GM23248 (cell line): Measurements from ENCODE around the gene FAM174C. TPM values are rescaled to one million over a fixed set of nuclear protein-coding genes. Genes with fewer than 3 reads are reported as not detected.

Experiments used
- DNase-seq: peaks from one replicate; pipeline ENCODE4 v3.0.0-alpha.2; 2015
- H2AFZ ChIP-seq: fragments of 200-600 bp; sonication (generic); 2 replicates; pipeline ENCODE4 v1.6.1; 2016; ENCODE audit warnings: antibody characterized with exemption
- H3F3A ChIP-seq: fragments of 200-600 bp; sonication (generic); 2 replicates; pipeline ENCODE4 v1.6.1; 2016; ENCODE audit warnings: mild to moderate bottlenecking, antibody characterized with exemption, mixed run types; ENCODE audit not compliant: insufficient read depth
- H3K27ac ChIP-seq: fragments of 200-600 bp; sonication (generic); 2 replicates; pipeline ENCODE4 v1.5.1; 2016; ENCODE audit warnings: mild to moderate bottlenecking
- H3K27me3 ChIP-seq: fragments of 200-600 bp; sonication (generic); replicated peaks from 2 replicates; pipeline ENCODE4 v1.6.1; 2016; ENCODE audit warnings: mild to moderate bottlenecking; ENCODE audit not compliant: insufficient read depth
- H3K36me3 ChIP-seq: fragments of 200-600 bp; sonication (generic); 2 replicates; pipeline ENCODE4 v1.6.1; 2016; ENCODE audit warnings: low read depth, mild to moderate bottlenecking
- H3K4me1 ChIP-seq: fragments of 200-600 bp; sonication (generic); 2 replicates; pipeline ENCODE4 v1.6.1; 2016; ENCODE audit warnings: mild to moderate bottlenecking; ENCODE audit not compliant: insufficient read depth
- H3K4me2 ChIP-seq: fragments of 200-600 bp; sonication (generic); one replicate; pipeline ENCODE4 v1.6.1; 2016; ENCODE audit warnings: mild to moderate bottlenecking; ENCODE audit not compliant: unreplicated experiment
- H3K4me3 ChIP-seq: fragments of 200-600 bp; sonication (generic); 2 replicates; pipeline ENCODE4 v1.5.1; 2016; ENCODE audit warnings: mild to moderate bottlenecking
- H3K79me2 ChIP-seq: fragments of 200-600 bp; sonication (generic); 2 replicates; pipeline ENCODE4 v1.6.1; 2016; ENCODE audit warnings: mild to moderate bottlenecking; ENCODE audit not compliant: insufficient read depth
- H3K9ac ChIP-seq: fragments of 200-600 bp; sonication (generic); 2 replicates; pipeline ENCODE4 v1.6.1; 2016; ENCODE audit warnings: mild to moderate bottlenecking
- H3K9me2 ChIP-seq: fragments of 200-600 bp; sonication (generic); 2 replicates; pipeline ENCODE4 v1.6.1; 2016; ENCODE audit warnings: mixed run types, mild to moderate bottlenecking, moderate library complexity; ENCODE audit not compliant: insufficient read depth
- H3K9me3 ChIP-seq: fragments of 200-600 bp; sonication (generic); one replicate; pipeline ENCODE4 v1.6.1; 2017; ENCODE audit warnings: low read depth
- H4K20me1 ChIP-seq: fragments of 200-600 bp; sonication (generic); 2 replicates; pipeline ENCODE4 v1.6.0; 2016; ENCODE audit not compliant: insufficient read depth
- EZH2 ChIP-seq: fragments of 200-600 bp; sonication (generic); IDR thresholded peaks from 2 replicates; pipeline ENCODE4 v1.6.1; 2018; ENCODE audit warnings: antibody characterized with exemption, mild to moderate bottlenecking; ENCODE audit not compliant: insufficient read depth, poor library complexity, severe bottlenecking
- EZH2phosphoT487 ChIP-seq: fragments of 200-600 bp; sonication (generic); IDR thresholded peaks from 2 replicates; pipeline ENCODE4 v1.6.1; 2018; ENCODE audit warnings: antibody characterized with exemption, moderate library complexity, mild to moderate bottlenecking, low read depth; ENCODE audit not compliant: insufficient read depth
- WGBS, 2 experiments: methylation state at CpG; one replicate each; pipeline ENCODE4 v1.1.6; 2015 to 2017; ENCODE audit warnings: low lambda C conversion rate in 2 of 2, low coverage in 1 of 2; ENCODE audit errors: missing lambda C conversion rate in 2 of 2; 5-methylcytosine and 5-hydroxymethylcytosine counted together
- in situ Hi-C: fragments of 300-500 bp; cut with MboI; formaldehyde crosslinking; loops from 2 replicates; pipeline ENCODE4 v1.15.0; 2020
- polyA plus RNA-seq: library from polyadenylated mRNA; unstranded; fragments of >200 nt; fragmentation: Nextera tagmentation; extraction: Ambion mirVana; gene quantifications from 2 replicates; pipeline ENCODE4 v1.2.1, GENCODE V29; 2016
- total RNA-seq: library from RNA; depleted of rRNA; stranded (reverse); fragments of >200 nt; shearing (Covaris generic); gene quantifications from 2 replicates; pipeline ENCODE4 v1.2.3, GENCODE V29; 2014; rRNA removed

The FAM174C gene
- total and polyA plus RNA-seq, 2 experiments from 2014 or later = 81.6 to 84.5 TPM

GRCh38 chr19:1325568-1326294 is 50.4 kb downstream of the FAM174C start:
- Histone ChIP-seq H3K4me2 (peak overlapping the region; percentile 56), H3K79me2 (no peaks in the 10 kb centered on the region), H3F3A (no peaks in the 10 kb centered on the region), H3K9ac (peak overlapping the region; percentile 54), H3K4me3 (peak overlapping the region; percentile 50), H2AFZ (peak overlapping the region; percentile 66), H3K27ac (no peak overlapping the region), H3K9me2 (no peaks in the 10 kb centered on the region), H3K4me1 (no peaks in the 10 kb centered on the region), H3K9me3 (no peaks in the 10 kb centered on the region), H3K36me3 (no peaks in the 10 kb centered on the region), H3K27me3 (no peaks in the 10 kb centered on the region), H4K20me1 (no peaks in the 10 kb centered on the region)
- no peak for TF ChIP-seq EZH2phosphoT487
- no peak for TF ChIP-seq EZH2
- 81 to 84% methylated on average over 35 to 38 of the region's 38 CpGs for WGBS, 2 experiments
- in situ Hi-C loops = no loop called here
- no peak for DNase-seq

- in situ Hi-C loops = no loop called here
- no peak overlapping the region for H2AFZ ChIP-seq
- TF ChIP-seq EZH2 = no peak
- TF ChIP-seq EZH2phosphoT487 = no peak
- WGBS, 2 experiments = 58 to 63% methylated on average over 12 to 14 of the region's 14 CpGs
- no peaks in the 10 kb centered on the region for H3K36me3 ChIP-seq
- H3K9me3 ChIP-seq = no peaks in the 10 kb centered on the region
- no peak for DNase-seq
- H3K27me3 ChIP-seq = no peaks in the 10 kb centered on the region
- no peak overlapping the region for H3K9ac ChIP-seq
- no peaks in the 10 kb centered on the region for H3K79me2 ChIP-seq
- H3K4me3 ChIP-seq = no peak overlapping the region
- H3F3A ChIP-seq = no peaks in the 10 kb centered on the region
- no peak overlapping the region for H3K27ac ChIP-seq
- H3K9me2 ChIP-seq = no peaks in the 10 kb centered on the region
- H3K4me1 ChIP-seq = no peaks in the 10 kb centered on the region
- H3K4me2 ChIP-seq = no peak overlapping the region
- no peaks in the 10 kb centered on the region for H4K20me1 ChIP-seq
Measured at GRCh38 chr19:1327125-1327524, 51.8 kb downstream of the FAM174C start.

Other genes starting within 250 kb of the FAM174C start
- gene CNN2, start 248.9 kb upstream of the FAM174C start, total RNA-seq = 239 and 244 TPM in 2 replicates
- gene CNN2, start 248.9 kb upstream of the FAM174C start, polyA plus RNA-seq = 400 and 415 TPM in 2 replicates
- 1.1 and 2.1 TPM in 2 replicates for gene ABCA7, start 235.4 kb upstream of the FAM174C start, total RNA-seq
- 1.7 and 2.6 TPM in 2 replicates for gene ABCA7, start 235.4 kb upstream of the FAM174C start, polyA plus RNA-seq
- 1.5 and 6.3 TPM in 2 replicates for gene ARHGAP45, start 208.4 kb upstream of the FAM174C start, total RNA-seq
- gene ARHGAP45, start 208.4 kb upstream of the FAM174C start, polyA plus RNA-seq = 3.2 and 3.5 TPM in 2 replicates
- 172 and 233 TPM in 2 replicates for gene POLR2E, start 180.2 kb upstream of the FAM174C start, total RNA-seq
- 336 and 347 TPM in 2 replicates for gene POLR2E, start 180.2 kb upstream of the FAM174C start, polyA plus RNA-seq
- 298 and 323 TPM in 2 replicates for gene GPX4, start 171.5 kb upstream of the FAM174C start, total RNA-seq
- 601 and 607 TPM in 2 replicates for gene GPX4, start 171.5 kb upstream of the FAM174C start, polyA plus RNA-seq
- 64.5 and 70.4 TPM in 2 replicates for gene SBNO2, start 101.3 kb upstream of the FAM174C start, total RNA-seq
- gene SBNO2, start 101.3 kb upstream of the FAM174C start, polyA plus RNA-seq = 7.5 and 11.9 TPM in 2 replicates
- 64.1 and 66.5 TPM in 2 replicates for gene STK11, start 69.8 kb upstream of the FAM174C start, total RNA-seq
- gene STK11, start 69.8 kb upstream of the FAM174C start, polyA plus RNA-seq = 4.3 and 4.6 TPM in 2 replicates
- 2.7 and 4.5 TPM in 2 replicates for gene CBARP, start 37.5 kb upstream of the FAM174C start, total RNA-seq
- 0.29 and 0.41 TPM in 2 replicates for gene CBARP, start 37.5 kb upstream of the FAM174C start, polyA plus RNA-seq
- gene ATP5F1D, start 33.8 kb upstream of the FAM174C start, total RNA-seq = 27.4 and 38.9 TPM in 2 replicates
- 287 and 290 TPM in 2 replicates for gene ATP5F1D, start 33.8 kb upstream of the FAM174C start, polyA plus RNA-seq
- 9.4 and 18.5 TPM in 2 replicates for gene MIDN, start 26.9 kb upstream of the FAM174C start, total RNA-seq
- 3.1 and 4.0 TPM in 2 replicates for gene MIDN, start 26.9 kb upstream of the FAM174C start, polyA plus RNA-seq
- 239 and 392 TPM in 2 replicates for gene CIRBP, start 6.2 kb upstream of the FAM174C start, total RNA-seq
- gene CIRBP, start 6.2 kb upstream of the FAM174C start, polyA plus RNA-seq = 163 and 185 TPM in 2 replicates
- not detected in 2 replicates for gene EFNA2, start 10.3 kb downstream of the FAM174C start, total RNA-seq
- gene EFNA2, start 10.3 kb downstream of the FAM174C start, polyA plus RNA-seq = not detected in 2 replicates
- gene NDUFS7, start 108.4 kb downstream of the FAM174C start, total RNA-seq = 64.1 and 67.1 TPM in 2 replicates
- 173 and 177 TPM in 2 replicates for gene NDUFS7, start 108.4 kb downstream of the FAM174C start, polyA plus RNA-seq
- gene GAMT, start 126.0 kb downstream of the FAM174C start, total RNA-seq = 39.8 and 43.7 TPM in 2 replicates
- gene GAMT, start 126.0 kb downstream of the FAM174C start, polyA plus RNA-seq = 40.1 and 43.1 TPM in 2 replicates
- 56.6 and 59.4 TPM in 2 replicates for gene DAZAP1, start 132.1 kb downstream of the FAM174C start, total RNA-seq
- 11.0 and 12.8 TPM in 2 replicates for gene DAZAP1, start 132.1 kb downstream of the FAM174C start, polyA plus RNA-seq
- gene RPS15, start 162.9 kb downstream of the FAM174C start, total RNA-seq = 1,256 and 1,289 TPM in 2 replicates
- 921 and 947 TPM in 2 replicates for gene RPS15, start 162.9 kb downstream of the FAM174C start, polyA plus RNA-seq
- gene APC2, start 174.6 kb downstream of the FAM174C start, total RNA-seq = 0.11 TPM in 1 of 2 replicates, not detected in the other
- gene APC2, start 174.6 kb downstream of the FAM174C start, polyA plus RNA-seq = 0.10 and 0.11 TPM in 2 replicates
- 35.9 and 40.2 TPM in 2 replicates for gene C19orf25, start 203.7 kb downstream of the FAM174C start, total RNA-seq
- 33.2 and 34.7 TPM in 2 replicates for gene C19orf25, start 203.7 kb downstream of the FAM174C start, polyA plus RNA-seq
- 0.13 and 0.76 TPM in 2 replicates for gene PCSK4, start 214.8 kb downstream of the FAM174C start, total RNA-seq
- 0.28 and 0.43 TPM in 2 replicates for gene PCSK4, start 214.8 kb downstream of the FAM174C start, polyA plus RNA-seq
- gene REEP6, start 215.7 kb downstream of the FAM174C start, total RNA-seq = 2.9 and 3.0 TPM in 2 replicates
- gene REEP6, start 215.7 kb downstream of the FAM174C start, polyA plus RNA-seq = 4.0 and 4.3 TPM in 2 replicates
- gene ADAMTSL5, start 237.5 kb downstream of the FAM174C start, total RNA-seq = 21.1 and 31.7 TPM in 2 replicates
- gene ADAMTSL5, start 237.5 kb downstream of the FAM174C start, polyA plus RNA-seq = 19.3 and 23.3 TPM in 2 replicates
- not detected in 2 replicates for gene PLK5, start 248.5 kb downstream of the FAM174C start, total RNA-seq
- gene PLK5, start 248.5 kb downstream of the FAM174C start, polyA plus RNA-seq = not detected in 2 replicates